Right hindlimb (tissue), 1 donor: ENCODE results near the gene VGLL4.

Experiments
- DNase-seq: peaks from one replicate; pipeline ENCODE4 v3.0.0-alpha.2; 2018

The VGLL4 gene

GRCh38 chr3:11563159-11563864 is 80.4 kb downstream of the VGLL4 start:
- DNase-seq, result no peak

- DNase-seq, result no peak
These were observed 81.3 kb downstream of the VGLL4 start for GRCh38 chr3:11562277-11562881.

GRCh38 chr3:11560746-11561145 is 83.0 kb downstream of the VGLL4 start:
- DNase-seq, result no peak

- DNase-seq, result no peak
These were observed 83.7 kb downstream of the VGLL4 start for GRCh38 chr3:11559816-11560633.

GRCh38 chr3:11558918-11559815 is 84.5 kb downstream of the VGLL4 start:
- no peak for DNase-seq

- no peak for DNase-seq
These were observed 85.3 kb downstream of the VGLL4 start for GRCh38 chr3:11558411-11558903.

GRCh38 chr3:11558002-11558401 is 85.7 kb downstream of the VGLL4 start:
- no peak for DNase-seq

- DNase-seq, result peak; percentile 87
These were observed 86.7 kb downstream of the VGLL4 start for GRCh38 chr3:11556851-11557644.

GRCh38 chr3:11555881-11556633 is 87.7 kb downstream of the VGLL4 start:
- no peak for DNase-seq

- DNase-seq, result no peak
These were observed 88.4 kb downstream of the VGLL4 start for GRCh38 chr3:11555211-11555782.

- DNase-seq, result no peak
These were observed 89.0 kb downstream of the VGLL4 start for GRCh38 chr3:11554666-11555065.

GRCh38 chr3:11554236-11554610 is 89.5 kb downstream of the VGLL4 start:
- no peak for DNase-seq

- no peak for DNase-seq
These were observed 90.1 kb downstream of the VGLL4 start for GRCh38 chr3:11553436-11554235.

- DNase-seq, result no peak
These were observed 91.1 kb downstream of the VGLL4 start for GRCh38 chr3:11552289-11553264.

GRCh38 chr3:11551036-11551435 is 92.7 kb downstream of the VGLL4 start:
- DNase-seq, result peak; percentile 7

- peak; percentile 16 for DNase-seq
These were observed 94.1 kb downstream of the VGLL4 start for GRCh38 chr3:11549580-11550140.

- DNase-seq, result peak; percentile 76
These were observed 95.0 kb downstream of the VGLL4 start for GRCh38 chr3:11548721-11549131.

- peak; percentile 0 for DNase-seq
These were observed 96.2 kb downstream of the VGLL4 start for GRCh38 chr3:11547498-11547897.
